Cardiac muscle cell (in vitro differentiated cells and primary cell): ENCODE results near the gene TPD52L2. TPM values are rescaled to one million over a fixed set of nuclear protein-coding genes. Genes with fewer than 3 reads are reported as not detected.

Experiments used
- DNase-seq, 2 donors: peaks; one replicate each; pipeline versions ENCODE4 v3.0.0 to v3.0.0-alpha.2; 2010 to 2017; ENCODE audit warnings: low read depth in 1 of 2, low spot score in 1 of 2
- H3K27ac ChIP-seq: fragments of 200-600 bp; sonication (generic); 2 replicates; pipeline ENCODE4 v1.5.1; 2016
- H3K27me3 ChIP-seq: fragments of 200-600 bp; sonication (generic); 2 replicates; pipeline ENCODE4 v1.6.0; 2016; ENCODE audit warnings: control low read depth
- H3K36me3 ChIP-seq: fragments of 200-600 bp; sonication (generic); 2 replicates; pipeline ENCODE4 v1.5.1; 2016; ENCODE audit warnings: control low read depth
- H3K4me1 ChIP-seq: fragments of 200-600 bp; sonication (generic); 2 replicates; pipeline ENCODE4 v1.8.1; 2017; ENCODE audit warnings: low read depth, mild to moderate bottlenecking, mixed run types
- H3K4me3 ChIP-seq: fragments of 200-600 bp; sonication (generic); 2 replicates; pipeline ENCODE4 v1.5.1; 2016; ENCODE audit warnings: mild to moderate bottlenecking
- H3K9me3 ChIP-seq: fragments of 200-600 bp; sonication (generic); 2 replicates; pipeline ENCODE4 v1.5.1; 2017; ENCODE audit warnings: low read depth, mild to moderate bottlenecking, control low read depth
- polyA plus RNA-seq: library from polyadenylated mRNA; unstranded; fragments of >200 nt; fragmentation: Nextera tagmentation; extraction: Ambion mirVana; gene quantifications from 2 replicates; pipeline ENCODE4 v1.2.1, GENCODE V29; 2016
- total RNA-seq: library from RNA; depleted of rRNA; stranded (reverse); fragments of >200 nt; gene quantifications from 2 replicates; pipeline ENCODE4 v1.2.3, GENCODE V29; 2016
- TF ChIP-seq, protein P1 (sequence below): IDR thresholded peaks from 2 replicates; pipeline ENCODE4 v1.5.1; 2012; ENCODE audit warnings: low read depth, mild to moderate bottlenecking, low read length

The TPD52L2 gene
- total and polyA plus RNA-seq, 2 experiments from 2014 or later = 103 to 114 TPM

DNA sequence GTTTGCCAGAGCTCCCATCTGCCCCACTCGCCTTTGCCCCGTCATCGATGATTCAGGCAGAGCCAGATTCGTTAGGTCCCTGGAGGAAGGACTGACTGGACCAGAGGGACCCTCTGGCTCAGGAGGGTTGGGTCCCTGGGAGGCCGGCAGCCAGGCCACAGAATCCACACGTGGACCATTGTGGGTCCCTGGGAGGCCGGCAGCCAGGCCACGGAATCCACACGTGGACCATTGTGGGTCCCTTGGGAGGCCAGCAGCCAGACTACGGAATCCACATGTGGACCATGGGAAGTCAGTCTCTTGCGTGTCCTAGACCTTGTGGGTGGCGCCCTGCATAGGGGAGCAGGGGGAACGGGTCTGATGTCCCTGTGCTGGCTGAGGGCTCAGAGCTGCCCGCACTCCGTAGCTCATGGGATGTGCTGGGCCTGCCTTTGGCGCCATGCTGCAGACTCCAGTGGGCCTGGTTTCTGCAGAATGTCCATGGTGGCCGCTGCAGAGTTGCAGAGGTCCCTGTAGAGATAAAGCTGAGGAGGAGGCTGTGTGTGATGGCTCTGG lies 67.6 kb downstream of the TPD52L2 start:
- H3K4me1 ChIP-seq = no peaks in the 10 kb centered on the region
- peaks cover 27% of the 10 kb centered on the region for H3K36me3 ChIP-seq
- no peaks in the 10 kb centered on the region for H3K27me3 ChIP-seq
- H3K27ac ChIP-seq = no peak overlapping the region
- TF ChIP-seq, protein P1, sequence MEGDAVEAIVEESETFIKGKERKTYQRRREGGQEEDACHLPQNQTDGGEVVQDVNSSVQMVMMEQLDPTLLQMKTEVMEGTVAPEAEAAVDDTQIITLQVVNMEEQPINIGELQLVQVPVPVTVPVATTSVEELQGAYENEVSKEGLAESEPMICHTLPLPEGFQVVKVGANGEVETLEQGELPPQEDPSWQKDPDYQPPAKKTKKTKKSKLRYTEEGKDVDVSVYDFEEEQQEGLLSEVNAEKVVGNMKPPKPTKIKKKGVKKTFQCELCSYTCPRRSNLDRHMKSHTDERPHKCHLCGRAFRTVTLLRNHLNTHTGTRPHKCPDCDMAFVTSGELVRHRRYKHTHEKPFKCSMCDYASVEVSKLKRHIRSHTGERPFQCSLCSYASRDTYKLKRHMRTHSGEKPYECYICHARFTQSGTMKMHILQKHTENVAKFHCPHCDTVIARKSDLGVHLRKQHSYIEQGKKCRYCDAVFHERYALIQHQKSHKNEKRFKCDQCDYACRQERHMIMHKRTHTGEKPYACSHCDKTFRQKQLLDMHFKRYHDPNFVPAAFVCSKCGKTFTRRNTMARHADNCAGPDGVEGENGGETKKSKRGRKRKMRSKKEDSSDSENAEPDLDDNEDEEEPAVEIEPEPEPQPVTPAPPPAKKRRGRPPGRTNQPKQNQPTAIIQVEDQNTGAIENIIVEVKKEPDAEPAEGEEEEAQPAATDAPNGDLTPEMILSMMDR = no peak
- no peak for DNase-seq
- H3K9me3 ChIP-seq = no peaks in the 10 kb centered on the region
- no peak overlapping the region for H3K4me3 ChIP-seq

DNA sequence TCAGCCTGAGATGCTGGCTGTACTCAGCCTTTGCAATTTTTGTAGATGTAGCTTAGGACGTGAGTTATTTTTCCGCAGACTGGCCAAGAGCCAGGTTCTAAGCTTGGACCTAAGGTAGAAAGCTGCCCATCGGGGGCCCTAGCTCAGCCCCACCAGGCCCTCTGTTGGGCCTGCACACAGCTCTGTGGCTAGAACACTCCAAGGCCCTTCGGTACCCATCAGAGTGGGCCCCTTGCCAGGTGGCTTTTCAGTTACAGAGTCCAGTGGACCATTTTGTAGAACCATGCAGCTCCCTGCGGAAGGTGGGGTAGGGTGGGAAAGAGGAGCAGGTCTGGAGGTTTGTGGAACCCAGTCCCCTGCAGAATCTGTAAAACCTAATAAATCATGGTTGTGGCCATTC lies 68.6 kb downstream of the TPD52L2 start:
- Histone ChIP-seq H3K36me3 (peaks cover 27% of the 10 kb centered on the region), H3K4me1 (no peaks in the 10 kb centered on the region), H3K4me3 (no peak overlapping the region), H3K27ac (no peak overlapping the region), H3K27me3 (no peaks in the 10 kb centered on the region), H3K9me3 (no peaks in the 10 kb centered on the region)
- no peak for DNase-seq
- TF ChIP-seq, protein P1 = no peak

DNA sequence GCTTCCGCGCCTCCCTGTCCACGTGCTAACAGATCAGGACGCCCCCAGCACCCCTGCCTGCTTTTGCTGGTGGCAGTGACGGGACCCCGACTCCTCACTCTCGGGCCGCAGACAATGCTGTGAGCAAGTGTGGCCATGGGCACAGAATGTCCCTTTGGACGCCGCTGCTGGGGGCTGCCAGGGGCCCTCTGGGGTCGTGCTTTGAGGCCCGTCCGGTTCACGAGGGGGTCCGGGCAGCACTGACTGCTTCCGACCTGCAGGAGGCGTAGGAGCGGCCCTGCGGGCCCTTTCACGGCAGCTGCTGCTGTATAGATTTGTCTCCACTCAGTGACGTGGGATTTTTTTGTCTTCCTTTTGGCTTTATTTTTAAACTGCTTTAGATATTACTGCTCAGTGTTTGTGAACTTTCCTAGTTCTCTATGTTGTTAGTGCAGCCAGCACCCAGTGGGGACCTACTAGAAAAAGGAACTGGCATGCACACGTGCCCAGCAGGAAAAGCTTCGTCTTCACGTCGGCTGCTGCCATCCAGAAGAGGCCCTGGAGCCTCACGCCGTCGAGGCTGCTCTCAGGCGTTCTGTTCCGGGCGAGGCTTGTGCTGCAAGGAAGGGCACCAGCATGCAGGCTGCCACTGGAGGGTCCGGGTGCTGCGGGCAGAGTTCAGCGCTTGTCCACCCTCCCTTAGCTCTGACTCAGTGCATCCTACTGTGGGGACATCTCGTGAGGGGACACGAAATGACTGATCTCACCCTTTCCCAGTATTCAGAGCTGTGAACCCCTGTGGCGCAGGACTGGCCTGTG lies 69.4 kb downstream of the TPD52L2 start:
- Histone ChIP-seq H3K27me3 (no peaks in the 10 kb centered on the region), H3K36me3 (peaks cover 24% of the 10 kb centered on the region), H3K4me1 (no peaks in the 10 kb centered on the region), H3K27ac (no peak overlapping the region), H3K4me3 (no peak overlapping the region), H3K9me3 (no peaks in the 10 kb centered on the region)
- TF ChIP-seq, protein P1 = peak; percentile 31
- peak in 1 of 2 donors; percentile 49 for DNase-seq

DNA sequence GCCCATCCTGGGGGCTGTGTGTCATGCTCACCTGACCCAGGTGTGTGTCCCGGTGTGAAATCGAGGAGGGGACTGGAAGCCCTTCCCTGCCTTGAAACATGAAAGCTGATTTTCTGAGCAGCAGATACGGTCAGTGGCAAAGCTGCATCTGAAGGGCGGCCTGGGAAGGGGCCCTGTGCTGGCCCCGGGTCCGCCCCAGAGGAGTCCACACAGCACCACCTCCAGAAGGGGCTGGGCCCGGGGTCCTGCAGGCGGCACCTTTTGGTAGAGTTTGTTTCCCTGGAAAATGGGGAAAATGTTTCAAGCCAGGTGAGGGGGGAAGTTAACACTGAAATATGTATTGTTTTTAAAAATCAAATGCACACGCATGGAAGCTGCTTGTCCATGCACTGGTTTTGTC lies 70.4 kb downstream of the TPD52L2 start:
- no peak for DNase-seq
- peaks cover 22% of the 10 kb centered on the region for H3K36me3 ChIP-seq

DNA sequence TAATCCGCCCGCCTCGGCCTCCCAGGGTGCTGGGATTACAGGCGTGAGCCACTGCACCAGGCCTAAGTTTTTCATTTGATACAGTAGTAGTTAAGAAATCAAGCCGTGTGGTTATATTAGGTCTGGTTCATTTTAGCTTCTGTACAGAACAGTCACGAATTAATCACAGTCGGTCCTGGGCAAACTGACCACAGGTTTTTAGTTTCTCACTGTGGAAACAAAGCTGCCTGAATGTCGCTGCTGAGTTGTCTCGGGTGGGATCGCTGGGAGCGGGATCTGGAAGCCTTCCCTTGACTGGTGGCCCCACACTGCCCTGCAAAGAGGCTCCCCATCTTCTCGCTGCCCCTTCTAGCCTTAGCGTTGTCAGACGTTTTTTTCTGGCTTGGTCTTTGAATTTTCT lies 72.5 kb downstream of the TPD52L2 start:
- no peak for DNase-seq
- H3K4me3 ChIP-seq = no peak overlapping the region
- no peaks in the 10 kb centered on the region for H3K27me3 ChIP-seq
- H3K4me1 ChIP-seq = no peaks in the 10 kb centered on the region
- H3K27ac ChIP-seq = no peak overlapping the region
- no peaks in the 10 kb centered on the region for H3K9me3 ChIP-seq
- peaks cover 12% of the 10 kb centered on the region for H3K36me3 ChIP-seq
- TF ChIP-seq, protein P1 = no peak

More for the DNA sequence above, 70.4 kb downstream of the TPD52L2 start:
- Histone ChIP-seq H3K4me1 (no peaks in the 10 kb centered on the region), H3K27me3 (no peaks in the 10 kb centered on the region), H3K4me3 (no peak overlapping the region), H3K9me3 (no peaks in the 10 kb centered on the region), H3K27ac (no peak overlapping the region)
- TF ChIP-seq, protein P1 = no peak
